ENCODE measurements around the gene C22orf23. TPM values are rescaled to one million over a fixed set of nuclear protein-coding genes. Genes with fewer than 3 reads are reported as not detected.
A peak's percentile ranks its signal among the peaks of the same experiment; 100 is the strongest.

Gene C22orf23
- total and polyA plus RNA-seq, 2 of the 13 experiments (the other 11 are each of a cell fraction or from before 2014, with no cell fraction given) = 0.21 to 0.24 TPM

GRCh38 chr22:37896181-37896592, 57.2 kb downstream of the C22orf23 start (continued):
- TF ChIP-seq ZBTB44 (CRISPR knock-in tag; IDR thresholded peaks at IDR 0.05) = no peak
- peak; percentile 54; the same call in 1 of the 2 replicates for TF ChIP-seq GABPB1 (CRISPR knock-in tag; IDR thresholded peaks at IDR 0.05)
- no peak for TF ChIP-seq TFDP1 (CRISPR knock-in tag; IDR thresholded peaks at IDR 0.05; ENCODE audit: borderline replicate concordance)
- TF ChIP-seq CEBPB (IDR thresholded peaks at IDR 0.05; ENCODE audit: borderline replicate concordance, low read depth, low read length) = peak; percentile 55; the same call in 1 of the 2 replicates
- no peak for TF ChIP-seq ZNF605 (CRISPR knock-in tag; IDR thresholded peaks at IDR 0.05)
- TF ChIP-seq ARNT2 (CRISPR knock-in tag; IDR thresholded peaks at IDR 0.05; ENCODE audit: low read depth) = 0 out of 2 replicates have a peak, but pooled peaks have one; percentile 38
- no peak for TF ChIP-seq PTBP1 (IDR thresholded peaks at IDR 0.05; ENCODE audit: low read depth, low read length, poor library complexity, severe bottlenecking)
- peak; percentile 68; the same call in 1 of the 2 replicates for TF ChIP-seq HDAC1 (CRISPR knock-in tag; IDR thresholded peaks at IDR 0.05)
- no peak for TF ChIP-seq ZFP37 (CRISPR knock-in tag; IDR thresholded peaks at IDR 0.05; ENCODE audit: borderline replicate concordance)
- peak; percentile 92; the same call in 1 of the 2 replicates for TF ChIP-seq THRA (CRISPR knock-in tag; IDR thresholded peaks at IDR 0.05; ENCODE audit: borderline replicate concordance)
- TF ChIP-seq MZF1 (CRISPR knock-in tag; IDR thresholded peaks at IDR 0.05; ENCODE audit: borderline replicate concordance) = no peak
- TF ChIP-seq POLR2A (IDR thresholded peaks at IDR 0.05; ENCODE audit: insufficient read depth in 1 of 2, low read depth in 2 of 2, low read length in 2 of 2) = no peak
- TF ChIP-seq NPAS2 (CRISPR knock-in tag; IDR thresholded peaks at IDR 0.05; ENCODE audit: borderline replicate concordance) = no peak
- TF ChIP-seq RXRA (CRISPR knock-in tag; IDR thresholded peaks at IDR 0.05) = peak; percentile 65; the same call in 1 of the 2 replicates
- no peak for TF ChIP-seq PRMT3 (CRISPR knock-in tag; IDR thresholded peaks at IDR 0.05; ENCODE audit: borderline replicate concordance, low read depth)
- no peak for TF ChIP-seq SMAD3 (CRISPR knock-in tag; IDR thresholded peaks at IDR 0.05)
- no peak for TF ChIP-seq ZNF33A (CRISPR knock-in tag; IDR thresholded peaks at IDR 0.05; ENCODE audit: borderline replicate concordance)
- no peak for TF ChIP-seq KDM5B (CRISPR knock-in tag; IDR thresholded peaks at IDR 0.05; ENCODE audit: borderline replicate concordance)
- no peak for TF ChIP-seq DNMT1 (CRISPR knock-in tag; IDR thresholded peaks at IDR 0.05)
- 0 out of 2 replicates have a peak, but pooled peaks have one; percentile 46 for TF ChIP-seq IRF2 (CRISPR knock-in tag; IDR thresholded peaks at IDR 0.05)
- TF ChIP-seq GLI4 (CRISPR knock-in tag; IDR thresholded peaks at IDR 0.05; ENCODE audit: borderline replicate concordance) = no peak
- TF ChIP-seq KAT2B (IDR thresholded peaks at IDR 0.05; ENCODE audit: borderline replicate concordance, low read depth, low read length) = no peak
- no peak for TF ChIP-seq ZNF597 (CRISPR knock-in tag; IDR thresholded peaks at IDR 0.05)
- TF ChIP-seq CREBL2 (CRISPR knock-in tag; IDR thresholded peaks at IDR 0.05; ENCODE audit: borderline replicate concordance) = no peak
- no peak for TF ChIP-seq ZNF530 (CRISPR knock-in tag; IDR thresholded peaks at IDR 0.05; ENCODE audit: low read depth)
- TF ChIP-seq ZMYM3 (CRISPR knock-in tag; IDR thresholded peaks at IDR 0.05) = no peak
- TF ChIP-seq EHMT2 (IDR thresholded peaks at IDR 0.05; ENCODE audit: borderline replicate concordance, low read depth, low read length) = no peak

Measured in HepG2 (cell line).